Parathyroid adenoma (tissue), 2 donors: ENCODE data around the gene NF1.
A peak's percentile ranks its signal among the peaks of the same experiment; 100 is the strongest.

Experiments
- H2AFZ ChIP-seq: fragments of 300-600 bp; sonication (generic); one replicate; pipeline ENCODE4 v1.7.0; 2017; ENCODE audit warnings: antibody characterized with exemption, mild to moderate bottlenecking
- H3K27ac ChIP-seq: fragments of 300-600 bp; sonication (generic); one replicate; pipeline ENCODE4 v1.7.0; 2017
- H3K27me3 ChIP-seq: fragments of 300-600 bp; sonication (generic); one replicate; pipeline ENCODE4 v1.7.0; 2017; ENCODE audit warnings: low read length; ENCODE audit not compliant: control insufficient read depth, insufficient read depth
- H3K36me3 ChIP-seq: fragments of 300-600 bp; sonication (generic); one replicate; pipeline ENCODE4 v1.7.0; 2017; ENCODE audit warnings: low read length; ENCODE audit not compliant: control insufficient read depth, insufficient read depth
- H3K4me1 ChIP-seq: fragments of 300-600 bp; sonication (generic); one replicate; pipeline ENCODE4 v1.7.0; 2017; ENCODE audit warnings: control low read depth
- H3K4me2 ChIP-seq: fragments of 300-600 bp; sonication (generic); one replicate; pipeline ENCODE4 v1.7.0; 2017; ENCODE audit warnings: low read length
- H3K4me3 ChIP-seq: fragments of 300-600 bp; sonication (generic); one replicate; pipeline ENCODE4 v1.7.0; 2017; ENCODE audit warnings: low read depth, low read length
- H3K79me2 ChIP-seq: fragments of 300-600 bp; sonication (generic); one replicate; pipeline ENCODE4 v1.7.0; 2017; ENCODE audit warnings: control low read depth
- H3K9ac ChIP-seq: fragments of 300-600 bp; sonication (generic); one replicate; pipeline ENCODE4 v1.7.0; 2017; ENCODE audit warnings: mild to moderate bottlenecking
- H3K9me3 ChIP-seq: fragments of 300-600 bp; sonication (generic); one replicate; pipeline ENCODE4 v1.7.0; 2017; ENCODE audit warnings: low read length; ENCODE audit not compliant: control insufficient read depth
- TF ChIP-seq, protein P1 (sequence below): fragments of 300-600 bp; sonication (generic); IDR thresholded peaks from one replicate; pipeline ENCODE4 v1.7.0; 2017; ENCODE audit warnings: antibody characterized with exemption, mild to moderate bottlenecking
- donor health status: primary hyperparathyroidism.

The NF1 gene

DNA sequence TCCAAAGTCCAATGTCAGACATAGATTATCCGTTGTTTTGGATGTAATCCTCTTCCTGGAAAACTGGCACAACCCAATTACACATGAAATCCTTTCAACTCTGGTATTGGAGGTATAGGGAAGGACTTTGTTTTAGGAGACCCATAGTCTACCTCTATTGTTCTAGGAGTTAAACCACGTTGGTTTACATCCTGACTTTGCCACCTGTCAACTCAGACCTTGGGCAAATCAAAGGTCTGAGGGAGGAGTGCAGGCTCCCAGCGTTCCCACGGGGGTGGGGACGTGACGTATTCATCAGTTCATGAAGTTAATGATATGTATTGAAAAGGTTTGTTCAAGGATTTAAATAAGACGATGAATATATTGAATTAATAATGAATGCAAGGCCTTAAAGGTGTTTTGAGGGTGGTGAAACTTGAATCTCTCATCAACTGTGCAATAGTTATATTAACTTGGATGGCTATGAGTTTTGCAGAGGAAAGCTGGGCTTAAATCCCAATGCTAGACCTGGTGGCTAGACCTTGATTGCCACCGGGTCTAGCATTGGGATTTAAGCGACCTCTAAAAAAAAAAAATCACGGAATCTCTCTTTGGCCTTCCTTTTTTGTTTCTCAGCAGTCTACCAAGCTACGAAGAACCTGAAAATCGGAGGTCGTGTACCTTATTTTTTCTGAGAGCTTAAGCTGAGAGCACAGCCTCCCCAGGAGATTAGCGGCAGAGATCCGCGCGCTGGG lies 744 bp upstream of the NF1 start:
- H3K9me3 ChIP-seq: no peaks in the 10 kb centered on the region
- peaks cover 2% of the 10 kb centered on the region for H3K4me1 ChIP-seq
- H3K4me3 ChIP-seq: peak overlapping the region; percentile 91
- H3K27me3 ChIP-seq: no peaks in the 10 kb centered on the region
- peak overlapping the region; percentile 76 for H3K4me2 ChIP-seq
- H2AFZ ChIP-seq: peak overlapping the region; percentile 97
- no peaks in the 10 kb centered on the region for H3K79me2 ChIP-seq
- peak overlapping the region; percentile 86 for H3K27ac ChIP-seq
- H3K9ac ChIP-seq: no peak overlapping the region
- TF ChIP-seq, protein P1, sequence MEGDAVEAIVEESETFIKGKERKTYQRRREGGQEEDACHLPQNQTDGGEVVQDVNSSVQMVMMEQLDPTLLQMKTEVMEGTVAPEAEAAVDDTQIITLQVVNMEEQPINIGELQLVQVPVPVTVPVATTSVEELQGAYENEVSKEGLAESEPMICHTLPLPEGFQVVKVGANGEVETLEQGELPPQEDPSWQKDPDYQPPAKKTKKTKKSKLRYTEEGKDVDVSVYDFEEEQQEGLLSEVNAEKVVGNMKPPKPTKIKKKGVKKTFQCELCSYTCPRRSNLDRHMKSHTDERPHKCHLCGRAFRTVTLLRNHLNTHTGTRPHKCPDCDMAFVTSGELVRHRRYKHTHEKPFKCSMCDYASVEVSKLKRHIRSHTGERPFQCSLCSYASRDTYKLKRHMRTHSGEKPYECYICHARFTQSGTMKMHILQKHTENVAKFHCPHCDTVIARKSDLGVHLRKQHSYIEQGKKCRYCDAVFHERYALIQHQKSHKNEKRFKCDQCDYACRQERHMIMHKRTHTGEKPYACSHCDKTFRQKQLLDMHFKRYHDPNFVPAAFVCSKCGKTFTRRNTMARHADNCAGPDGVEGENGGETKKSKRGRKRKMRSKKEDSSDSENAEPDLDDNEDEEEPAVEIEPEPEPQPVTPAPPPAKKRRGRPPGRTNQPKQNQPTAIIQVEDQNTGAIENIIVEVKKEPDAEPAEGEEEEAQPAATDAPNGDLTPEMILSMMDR: no peak
- no peaks in the 10 kb centered on the region for H3K36me3 ChIP-seq

DNA sequence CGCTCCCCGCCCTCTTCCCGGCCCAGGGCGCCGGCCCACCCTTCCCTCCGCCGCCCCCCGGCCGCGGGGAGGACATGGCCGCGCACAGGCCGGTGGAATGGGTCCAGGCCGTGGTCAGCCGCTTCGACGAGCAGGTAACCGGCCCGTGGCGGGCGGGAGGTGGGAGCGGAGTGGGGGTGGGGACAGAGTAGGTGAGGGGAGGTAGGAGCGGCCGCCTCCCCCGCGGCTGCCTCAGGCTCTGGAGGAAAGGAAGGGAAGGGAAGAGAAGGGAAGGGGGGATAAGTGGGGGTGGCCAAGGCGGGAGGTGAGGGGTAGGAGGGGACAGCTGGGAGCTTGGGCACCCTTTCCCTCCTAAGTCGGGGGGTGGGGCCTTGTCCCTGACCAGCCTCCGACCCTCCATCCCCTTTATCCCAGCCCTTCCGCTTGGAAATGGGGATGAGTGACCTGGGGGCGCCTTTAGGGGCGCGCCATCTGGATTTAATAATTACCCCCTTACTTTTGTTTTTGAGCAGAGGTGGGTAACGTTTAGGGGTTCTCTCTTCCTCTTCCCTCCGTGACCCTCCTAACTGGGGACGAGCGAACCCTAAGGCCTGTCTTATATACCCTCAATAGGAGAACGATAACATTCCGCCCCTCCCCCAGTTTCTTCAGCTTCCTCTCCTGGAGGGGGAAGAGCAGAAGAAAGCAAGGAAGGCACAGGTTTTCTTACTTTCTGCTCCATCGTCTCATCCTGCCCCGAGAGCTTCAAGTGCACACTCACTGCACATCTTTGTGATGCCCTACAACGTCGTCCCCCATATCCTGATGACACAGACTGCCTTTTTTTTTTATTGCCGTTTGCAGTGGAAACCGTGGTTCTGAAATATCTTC lies 694 bp downstream of the NF1 start:
- H3K4me1 ChIP-seq: peaks cover 5% of the 10 kb centered on the region
- H3K36me3 ChIP-seq: no peaks in the 10 kb centered on the region
- H3K79me2 ChIP-seq: peaks cover 3% of the 10 kb centered on the region
- no peaks in the 10 kb centered on the region for H3K27me3 ChIP-seq
- H2AFZ ChIP-seq: peak overlapping the region; percentile 97
- peak overlapping the region; percentile 71 for H3K4me2 ChIP-seq
- no peaks in the 10 kb centered on the region for H3K9me3 ChIP-seq
- TF ChIP-seq, protein P1: no peak
- peak overlapping the region; percentile 91 for H3K4me3 ChIP-seq
- peak overlapping the region; percentile 96 for H3K9ac ChIP-seq
- peak overlapping the region; percentile 86 for H3K27ac ChIP-seq

DNA sequence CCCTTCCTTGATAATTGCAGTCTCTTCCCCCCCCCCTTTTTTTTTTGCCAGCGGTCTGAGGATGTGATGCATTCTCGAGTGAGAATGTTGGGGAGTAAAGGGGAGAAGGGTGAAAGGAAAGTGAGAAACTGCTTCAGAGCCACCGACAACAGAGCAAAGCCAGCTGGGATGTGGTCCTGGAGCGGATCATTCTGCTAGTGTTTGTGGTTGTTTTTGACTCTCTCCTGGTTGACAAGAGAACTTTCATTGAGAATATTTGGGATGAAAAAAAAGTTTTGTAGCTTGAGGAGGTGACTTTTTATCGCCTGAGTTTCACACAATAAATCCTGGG lies 1.3 kb downstream of the NF1 start:
- H3K27ac ChIP-seq: no peak overlapping the region
- peaks cover 5% of the 10 kb centered on the region for H3K79me2 ChIP-seq
- H3K4me2 ChIP-seq: peak overlapping the region; percentile 71
- no peaks in the 10 kb centered on the region for H3K9me3 ChIP-seq
- no peaks in the 10 kb centered on the region for H3K27me3 ChIP-seq
- no peak overlapping the region for H3K9ac ChIP-seq
- H3K36me3 ChIP-seq: no peaks in the 10 kb centered on the region
- H2AFZ ChIP-seq: peak overlapping the region; percentile 97
- TF ChIP-seq, protein P1: no peak
- H3K4me3 ChIP-seq: peak overlapping the region; percentile 91
- H3K4me1 ChIP-seq: peaks cover 5% of the 10 kb centered on the region

DNA sequence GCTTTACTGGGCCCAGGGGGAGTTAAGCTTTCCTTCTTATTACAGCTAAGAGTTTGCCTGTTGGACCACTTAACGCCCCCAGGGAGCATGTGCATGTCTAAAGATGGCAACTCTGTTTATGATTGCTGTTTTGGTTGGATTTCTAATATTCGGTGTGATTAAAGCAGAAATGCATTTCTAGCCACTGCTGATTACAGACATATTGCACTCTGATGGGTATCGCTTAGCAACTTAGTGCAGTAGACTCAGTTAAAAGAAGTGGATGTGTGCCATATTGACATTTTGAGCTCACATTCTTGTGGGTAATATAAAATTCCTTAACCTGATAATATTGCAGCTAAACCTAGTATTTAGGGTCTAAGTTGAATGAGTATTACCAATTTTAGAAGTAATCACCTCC lies 4.2 kb downstream of the NF1 start:
- H3K36me3 ChIP-seq: no peaks in the 10 kb centered on the region
- no peaks in the 10 kb centered on the region for H3K9me3 ChIP-seq
- no peak overlapping the region for H2AFZ ChIP-seq
- no peaks in the 10 kb centered on the region for H3K27me3 ChIP-seq
- H3K4me1 ChIP-seq: peaks cover 5% of the 10 kb centered on the region
- no peak overlapping the region for H3K9ac ChIP-seq
- no peak overlapping the region for H3K4me2 ChIP-seq
- TF ChIP-seq, protein P1: no peak
- H3K4me3 ChIP-seq: no peak overlapping the region
- no peak overlapping the region for H3K27ac ChIP-seq
- peaks cover 11% of the 10 kb centered on the region for H3K79me2 ChIP-seq
